NCI-H2196 (cell line): ENCODE measurements around the gene TMEM258.

Experiments used
- DNase-seq: peaks from one replicate; lab custom pipeline; 2025; ENCODE audit not compliant: unreplicated experiment; lab: John Stamatoyannopoulos, UW

TMEM258 gene

GRCh38 chr11:61744609-61745156 is 47.7 kb downstream of the TMEM258 start:
- no peak for DNase-seq

- DNase-seq: no peak
These were observed 48.2 kb downstream of the TMEM258 start for GRCh38 chr11:61744181-61744580.

DNA sequence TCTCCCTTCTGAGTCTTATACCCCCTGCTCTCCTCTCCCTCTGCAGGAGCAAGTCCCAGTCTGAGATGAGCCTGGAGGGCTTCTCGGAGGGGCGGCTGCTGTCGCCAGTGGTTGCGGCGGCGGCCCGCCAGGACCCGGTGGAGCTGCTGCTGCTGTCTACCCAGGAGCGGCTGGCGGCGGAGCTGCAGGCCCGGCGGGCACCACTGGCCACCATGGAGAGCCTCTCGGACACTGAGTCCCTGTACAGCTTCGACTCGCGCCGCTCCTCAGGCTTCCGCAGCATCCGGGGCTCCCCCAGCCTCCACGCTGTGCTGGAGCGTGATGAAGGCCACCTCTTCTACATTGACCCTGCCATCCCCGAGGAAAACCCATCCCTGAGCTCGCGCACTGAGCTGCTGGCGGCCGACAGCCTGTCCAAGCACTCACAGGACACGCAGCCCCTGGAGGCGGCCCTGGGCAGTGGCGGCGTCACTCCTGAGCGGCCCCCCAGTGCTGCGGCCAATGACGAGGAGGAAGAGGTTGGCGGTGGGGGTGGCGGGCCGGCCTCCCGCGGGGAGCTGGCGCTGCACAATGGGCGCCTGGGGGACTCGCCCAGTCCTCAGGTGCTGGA is 48.8 kb downstream of the TMEM258 start:
- no peak for DNase-seq

GRCh38 chr11:61742391-61742790 is 50.0 kb downstream of the TMEM258 start:
- DNase-seq: no peak

DNA sequence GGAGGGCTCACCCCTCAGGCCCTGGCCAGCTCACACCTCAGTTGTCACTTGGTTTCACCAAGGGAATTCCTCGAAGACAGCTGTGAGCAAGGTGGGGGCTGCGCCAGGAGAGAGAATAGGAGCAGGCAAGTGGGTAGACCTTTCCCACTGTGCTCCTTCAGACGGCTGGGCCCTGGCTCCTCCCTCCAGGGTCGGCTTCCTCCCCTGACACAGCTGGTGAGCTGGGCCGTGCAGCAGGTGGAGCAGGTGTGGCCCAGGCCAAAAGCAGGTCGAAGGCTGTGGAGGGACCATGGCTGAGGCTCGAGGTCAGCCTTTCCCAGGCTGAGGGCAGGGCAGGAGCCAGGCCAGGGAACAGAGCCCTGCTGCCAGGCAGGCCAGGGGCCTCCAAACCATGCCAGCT is 52.4 kb downstream of the TMEM258 start:
- peak; percentile 29 for DNase-seq

GRCh38 chr11:61739413-61739812 is 53.0 kb downstream of the TMEM258 start:
- DNase-seq: no peak
